ENCODE data around the gene S100A5.
"Not testable (repeated sequence)": the region's sequence is repeated elsewhere in the genome, so short reads cannot be mapped to it uniquely, and the experiment has no call there.

The S100A5 gene

DNA sequence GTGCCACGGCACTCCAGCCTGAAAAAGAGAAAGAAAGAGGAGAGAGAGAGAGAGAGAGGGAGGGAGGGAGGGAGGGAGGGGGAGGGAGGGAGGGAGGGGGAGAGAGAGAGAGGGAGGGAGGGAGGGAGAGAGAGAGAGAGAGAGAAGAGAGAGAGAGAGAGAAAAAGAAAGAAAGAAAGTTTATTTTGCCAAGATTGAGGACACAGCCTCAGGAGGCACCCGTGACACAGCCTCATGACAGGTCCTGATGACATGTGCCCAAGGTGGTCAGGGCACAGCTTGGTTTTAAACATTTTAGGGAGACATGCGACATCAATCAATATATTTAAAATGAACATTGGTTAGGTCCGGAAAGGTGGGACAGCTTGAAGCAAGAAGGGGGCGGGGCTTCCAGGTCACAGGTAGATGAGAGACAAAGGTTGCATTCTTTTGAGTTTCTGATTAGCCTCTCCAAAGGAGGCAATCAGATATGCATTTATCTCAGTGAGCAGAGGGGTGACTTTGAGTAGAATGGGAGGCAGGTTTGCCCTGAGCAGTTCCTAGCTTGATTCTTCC is 20.5 kb downstream of the S100A5 start:
- H3K27ac ChIP-seq, H3K4me3 ChIP-seq: not testable (repeated sequence)

DNA sequence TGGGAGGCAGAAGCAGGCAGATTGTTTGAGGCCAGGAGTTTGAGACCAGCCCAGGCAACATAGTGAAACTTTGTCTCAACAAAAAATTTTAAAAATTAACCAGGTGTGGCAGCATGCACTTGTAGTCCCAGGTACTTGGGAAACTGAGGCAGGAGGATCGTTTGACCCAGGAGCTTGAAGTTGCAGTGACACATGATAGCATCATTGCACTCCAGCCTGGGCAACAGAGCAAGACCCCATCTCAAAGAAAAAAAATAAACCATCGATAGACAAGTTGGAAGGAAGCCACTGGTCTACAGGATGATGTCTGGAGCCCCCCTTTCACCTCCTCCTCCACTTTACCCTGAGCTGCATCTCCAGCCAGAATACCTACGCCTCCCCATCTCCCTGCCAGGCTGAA is 21.5 kb downstream of the S100A5 start:
- Histone ChIP-seq H3K27ac (no peak overlapping the region), H3K4me3 (no peak overlapping the region)

DNA sequence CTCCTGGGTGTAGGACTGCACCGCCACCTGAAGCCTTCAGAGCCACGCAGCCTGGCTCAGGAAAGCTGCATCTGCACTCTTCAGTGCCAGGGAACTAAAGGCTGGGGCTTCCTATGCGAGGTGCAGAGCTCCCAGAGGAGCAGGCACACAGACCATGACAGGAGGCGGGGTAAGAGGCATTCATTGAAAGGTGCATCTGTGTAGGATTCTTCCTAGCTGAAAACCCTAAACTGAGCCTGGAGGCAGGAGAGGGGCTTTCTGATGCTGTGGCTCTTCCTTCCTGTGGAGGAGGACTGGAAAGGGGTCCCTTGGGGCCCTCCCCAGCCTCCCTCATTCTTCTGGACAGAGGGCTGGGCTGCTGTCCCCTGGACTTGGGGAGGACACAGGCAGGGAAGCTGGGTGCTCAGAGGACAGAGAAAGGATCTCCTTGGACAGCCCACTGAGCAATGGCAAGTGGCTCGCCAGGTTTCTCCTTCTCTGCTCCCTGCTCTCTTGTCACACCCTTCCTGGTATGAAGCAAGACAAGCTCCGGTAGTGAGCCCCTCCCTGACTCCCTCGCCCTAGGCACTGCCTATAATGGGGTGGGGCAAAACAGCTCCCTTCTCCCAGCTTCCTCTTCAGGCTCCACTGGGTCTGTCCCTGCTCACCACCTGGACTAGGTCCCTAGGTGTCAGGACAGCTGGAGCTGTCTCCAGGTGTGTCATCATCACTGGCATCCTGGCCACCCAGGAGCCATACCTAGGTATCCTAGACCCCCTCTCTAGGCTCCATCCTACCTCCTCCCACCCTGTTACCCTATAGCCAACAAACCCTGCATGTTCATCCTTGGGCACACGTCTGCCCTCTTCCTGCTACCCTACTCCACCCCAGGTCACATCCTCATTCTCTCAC is 25.0 kb downstream of the S100A5 start:
- Histone ChIP-seq H3K4me3 (no peak overlapping the region), H3K27ac (peak overlapping the region in 19 of 21 experiments; percentile 10 to 85 (median 73))

DNA sequence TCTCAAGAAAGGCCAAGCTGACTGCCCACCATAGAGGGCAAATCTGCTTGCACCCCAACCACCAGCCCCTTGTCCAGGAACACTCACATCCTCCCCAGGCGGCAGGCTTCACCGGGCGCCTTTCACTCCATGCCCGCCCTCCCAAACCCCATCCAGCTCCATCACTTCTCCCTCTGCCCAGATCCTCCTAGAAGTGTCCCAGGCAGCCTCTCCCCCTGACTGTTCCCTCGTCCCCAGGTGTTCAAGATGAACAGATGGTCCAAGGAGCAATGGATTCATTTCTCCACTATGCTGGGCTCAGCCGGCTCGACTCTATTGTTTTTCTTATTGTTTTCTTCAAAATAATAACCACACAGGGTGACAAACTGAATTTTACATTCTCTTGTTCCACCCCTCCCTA is 27.1 kb downstream of the S100A5 start:
- Histone ChIP-seq H3K4me3 (no peak overlapping the region), H3K27ac (no peak overlapping the region)

DNA sequence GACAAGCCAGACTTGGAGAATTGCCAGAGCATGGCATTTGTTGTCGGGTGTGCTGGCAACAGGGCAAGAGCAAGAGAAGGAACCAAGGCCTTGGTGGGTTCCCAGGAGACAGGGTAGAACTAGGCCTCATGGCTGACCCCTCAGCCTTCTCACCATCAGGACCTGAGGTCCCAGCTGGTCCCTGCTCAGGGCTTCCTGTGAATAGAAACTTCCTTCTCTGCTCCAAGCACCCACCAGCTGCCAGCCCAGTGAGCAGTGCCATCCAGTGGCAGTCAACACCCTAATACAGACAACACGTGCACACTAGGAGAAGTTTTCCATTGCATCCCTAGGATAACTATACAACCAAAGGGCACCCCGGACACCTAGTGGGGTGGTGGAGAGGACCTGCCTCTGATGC is 27.7 kb downstream of the S100A5 start:
- no peak overlapping the region for H3K27ac ChIP-seq
- no peak overlapping the region for H3K4me3 ChIP-seq

DNA sequence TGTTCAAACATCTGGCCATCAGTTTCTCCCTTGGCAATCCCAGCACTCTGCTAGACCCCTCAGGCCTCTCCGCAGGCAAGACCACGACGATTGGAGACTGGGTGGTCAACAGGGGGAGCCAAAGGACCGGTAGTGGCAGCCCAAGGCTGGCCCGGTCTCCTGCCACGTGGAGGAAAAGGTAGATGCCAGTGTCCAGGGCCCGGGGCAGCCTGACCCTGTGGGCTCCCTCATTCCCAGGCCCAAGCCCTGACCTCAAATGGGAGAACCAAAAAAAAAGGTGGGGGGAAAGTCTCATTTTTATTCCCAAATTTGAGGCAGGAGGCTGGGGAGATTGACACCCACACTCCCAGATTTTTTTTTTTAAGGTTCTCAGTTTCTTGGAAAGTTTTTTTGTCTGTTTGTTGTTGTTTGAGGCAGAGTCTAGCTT is 29.7 kb downstream of the S100A5 start:
- Histone ChIP-seq H3K27ac (peak overlapping the region in 2 of 21 experiments; percentile 3 to 34), H3K4me3 (no peak overlapping the region)

DNA sequence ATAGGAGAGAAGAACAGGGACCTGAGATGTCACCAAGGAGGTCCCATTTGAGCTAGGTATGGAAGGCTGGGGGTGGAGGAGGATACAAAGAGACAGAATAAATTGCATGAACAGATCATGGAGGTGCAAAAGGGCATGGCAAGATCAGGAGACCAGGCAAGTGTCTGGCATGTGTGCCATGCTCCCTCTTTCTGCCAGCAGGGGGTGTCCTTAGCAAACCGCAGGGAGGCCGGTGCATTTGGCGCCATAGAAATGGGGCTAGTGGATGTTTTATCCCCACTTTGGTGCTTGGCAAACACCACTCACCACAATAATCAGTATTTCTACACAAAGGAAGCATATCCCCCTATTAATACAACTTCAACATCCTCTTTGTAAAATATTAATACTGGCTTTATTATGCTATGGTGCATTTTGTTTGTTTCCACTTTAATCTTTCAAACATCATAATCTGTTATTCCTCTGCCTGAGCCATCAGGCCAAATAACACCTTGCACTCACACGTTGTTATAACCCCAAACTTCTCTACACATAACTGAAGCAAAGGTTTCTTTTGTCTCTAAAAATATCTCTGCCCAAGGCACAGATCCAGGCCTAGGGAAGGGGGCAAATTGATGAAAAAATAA is 30.9 kb downstream of the S100A5 start:
- Histone ChIP-seq H3K4me3 (no peak overlapping the region), H3K27ac (no peak overlapping the region)

DNA sequence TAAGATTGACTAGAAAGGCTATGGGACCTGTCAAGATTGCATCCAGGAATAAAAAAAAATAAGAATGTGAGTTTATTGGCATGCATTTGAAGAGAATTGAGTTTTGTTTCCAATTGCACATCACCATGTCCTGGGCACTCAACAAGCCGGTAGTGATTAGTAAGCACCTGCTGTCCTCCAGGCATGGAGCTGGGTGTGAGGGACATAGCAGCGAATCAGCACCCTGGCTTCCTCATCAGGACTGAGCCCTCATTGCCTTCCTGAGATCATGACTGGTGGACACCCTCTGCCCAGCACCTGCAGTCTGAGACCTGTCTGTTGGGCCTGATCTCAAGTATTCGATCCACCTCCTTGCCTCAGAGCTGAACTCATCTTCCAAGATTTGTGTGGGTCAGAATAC is 31.7 kb downstream of the S100A5 start:
- Histone ChIP-seq H3K4me3 (no peak overlapping the region), H3K27ac (no peak overlapping the region)

DNA sequence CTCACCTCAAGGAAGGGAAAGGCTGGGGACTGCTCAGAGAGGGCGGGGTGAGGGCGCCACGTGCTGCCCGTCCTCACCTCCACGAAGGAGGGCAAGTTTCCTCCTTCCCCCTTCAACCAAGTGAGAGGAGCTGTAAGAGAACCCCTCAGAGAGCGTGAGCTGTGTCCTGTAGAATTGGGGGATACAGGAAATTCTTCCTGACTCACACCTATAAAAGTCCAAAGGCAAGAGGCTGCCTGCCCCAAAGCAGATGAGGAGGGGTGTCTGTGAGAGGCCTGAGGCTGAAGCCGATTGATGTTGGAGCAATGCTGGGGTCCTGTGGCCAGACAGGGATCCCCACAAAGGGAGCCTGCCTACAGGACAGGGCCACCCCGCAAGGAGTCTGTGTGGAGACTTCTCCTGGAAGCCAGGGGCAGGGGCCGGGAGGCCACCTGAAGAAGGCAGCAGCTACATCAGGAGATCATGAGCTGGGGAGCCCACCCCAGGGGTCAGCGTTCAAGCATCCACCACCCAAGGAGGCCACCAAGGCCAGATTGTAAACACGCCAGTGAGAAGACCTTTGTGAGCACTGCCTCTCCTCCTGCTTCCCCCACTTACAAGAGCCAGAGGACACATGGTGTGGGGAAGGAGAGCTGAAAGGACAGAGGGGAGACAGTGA is 32.7 kb downstream of the S100A5 start:
- H3K27ac ChIP-seq: peak overlapping the region in 9 of 21 experiments; percentile 7 to 78 (median 52)

DNA sequence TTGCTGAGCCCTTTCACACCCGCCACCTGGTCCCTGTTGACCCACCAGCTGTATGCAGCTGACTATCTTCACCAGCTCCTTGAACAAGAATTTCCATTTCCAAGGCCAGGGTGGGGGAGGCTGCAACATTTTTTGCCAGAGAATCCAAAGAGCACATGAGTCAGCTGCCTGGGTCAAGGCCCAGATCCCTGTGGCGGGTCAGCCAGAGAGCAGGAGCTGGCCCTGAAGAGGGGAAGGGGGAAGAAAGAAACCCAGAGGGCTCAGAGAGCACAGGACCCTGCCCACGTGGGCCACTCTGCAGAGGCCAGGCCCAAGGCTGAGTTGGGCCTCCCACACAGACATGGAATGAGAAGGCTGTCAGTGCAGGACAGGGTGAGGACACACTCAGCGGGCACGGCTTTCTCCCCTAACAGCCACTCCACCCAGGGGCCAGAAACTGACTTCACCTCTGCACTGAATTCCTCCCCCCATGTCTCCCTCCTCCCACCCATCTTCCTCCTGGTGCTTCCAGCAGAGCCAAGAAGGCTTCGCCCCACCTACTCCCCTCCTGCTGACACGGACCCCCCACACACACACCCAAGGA is 33.8 kb downstream of the S100A5 start:
- Histone ChIP-seq H3K4me3 (no peak overlapping the region), H3K27ac (peak overlapping the region in 18 of 21 experiments; percentile 0 to 78 (median 40))

More for the DNA sequence above, 32.7 kb downstream of the S100A5 start:
- no peak overlapping the region for H3K4me3 ChIP-seq

DNA sequence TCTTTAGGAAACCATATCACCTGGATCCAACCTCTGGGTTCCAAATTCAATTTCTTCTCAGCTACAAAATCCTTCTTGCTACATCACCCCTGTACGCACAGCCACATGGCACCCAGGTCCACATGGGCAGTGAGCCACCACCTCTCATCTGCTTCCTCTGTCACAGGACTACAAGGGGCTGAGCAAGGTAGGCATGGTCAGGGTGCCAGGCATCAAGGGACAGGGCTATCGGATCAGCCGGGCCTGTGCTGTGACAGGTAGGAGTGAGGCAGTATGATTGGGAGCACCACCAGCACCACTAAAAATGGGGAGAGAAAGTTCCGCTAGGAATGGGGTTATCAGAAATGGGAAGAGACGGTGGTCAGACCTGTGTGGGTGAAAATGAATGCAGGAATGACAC is 34.3 kb downstream of the S100A5 start:
- no peak overlapping the region for H3K4me3 ChIP-seq
- peak overlapping the region in 8 of 21 experiments; percentile 6 to 78 (median 44) for H3K27ac ChIP-seq

DNA sequence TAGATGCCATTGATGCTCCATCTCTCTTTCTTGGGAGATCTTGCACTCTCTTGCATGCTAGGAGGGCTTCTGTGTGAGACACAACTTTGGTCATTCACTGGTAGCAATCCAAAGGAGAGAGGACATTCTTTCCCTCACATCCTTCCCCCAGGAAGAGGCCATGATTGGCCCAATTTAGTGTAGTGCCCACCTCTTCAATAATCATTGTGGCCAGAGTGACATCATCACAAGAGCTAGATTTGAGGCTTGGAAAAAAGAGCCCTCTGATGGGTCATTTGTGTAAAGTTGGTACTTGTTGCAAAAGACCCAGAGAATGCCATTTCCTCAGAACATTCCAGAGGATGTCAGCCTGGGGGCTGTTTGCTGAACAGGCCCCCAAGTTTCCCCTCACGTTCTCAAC is 35.2 kb downstream of the S100A5 start:
- Histone ChIP-seq H3K27ac (no peak overlapping the region), H3K4me3 (no peak overlapping the region)

DNA sequence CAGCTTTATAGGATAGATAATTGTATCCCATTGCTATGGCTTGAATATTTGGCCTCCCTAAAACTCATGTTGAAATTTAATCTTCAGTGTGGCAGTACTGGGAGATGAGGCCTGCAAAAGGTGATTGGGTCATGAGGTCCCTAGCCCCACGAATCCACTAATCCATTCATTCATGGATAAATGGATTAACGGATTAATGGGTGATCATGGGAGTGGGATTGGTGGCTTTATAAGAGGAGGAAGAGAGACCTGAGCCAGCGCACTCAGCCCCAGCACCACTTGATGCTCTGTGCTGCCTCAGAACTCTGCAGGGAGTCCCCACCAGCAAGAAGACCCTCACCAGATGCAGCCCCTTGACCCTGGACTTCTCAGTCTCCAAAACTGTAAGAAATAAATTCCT is 37.0 kb downstream of the S100A5 start:
- no peak overlapping the region for H3K4me3 ChIP-seq
- H3K27ac ChIP-seq: no peak overlapping the region

DNA sequence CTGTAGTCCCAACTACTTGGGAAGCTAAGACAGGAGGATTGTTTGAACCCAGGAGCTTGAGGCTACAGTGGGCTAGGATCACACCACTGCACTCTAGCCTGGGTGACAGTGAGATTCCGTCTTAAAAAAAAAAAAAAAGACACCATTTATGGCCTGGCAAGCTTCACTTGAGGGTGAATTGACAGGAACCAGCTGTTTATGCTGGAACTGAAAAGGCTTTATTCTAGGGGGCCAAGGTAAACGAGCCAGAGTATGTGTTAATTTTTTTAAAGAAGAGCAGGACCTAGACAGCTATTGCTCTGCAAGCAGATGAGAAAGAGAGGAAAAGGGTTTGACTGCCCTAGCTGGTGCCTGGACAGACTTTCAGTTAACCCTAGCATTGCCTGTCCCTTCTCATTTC is 42.0 kb downstream of the S100A5 start:
- H3K4me3 ChIP-seq: no peak overlapping the region

DNA sequence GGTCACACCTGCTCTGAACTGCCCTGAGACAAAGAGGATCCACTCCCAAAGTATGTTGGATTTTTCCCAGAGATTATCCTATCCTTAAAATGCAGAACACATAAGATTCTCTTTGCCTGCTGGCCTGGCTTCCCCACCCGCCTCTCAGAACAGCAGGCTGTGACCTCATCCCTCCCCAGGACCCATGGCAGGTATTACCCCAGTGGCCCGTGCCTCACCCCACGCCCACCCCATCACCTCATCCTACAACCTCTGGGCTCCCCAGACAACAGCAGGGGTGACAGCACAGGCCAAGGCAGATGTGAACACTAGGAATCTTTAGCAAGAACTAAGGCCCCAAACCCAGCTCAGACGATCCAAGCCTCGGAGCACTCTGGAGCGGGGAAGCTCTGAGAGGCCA is 45.2 kb downstream of the S100A5 start:
- H3K4me3 ChIP-seq: no peak overlapping the region
- H3K27ac ChIP-seq: peak overlapping the region in 1 of 21 experiments; percentile 17

More for the DNA sequence above, 42.0 kb downstream of the S100A5 start:
- no peak overlapping the region for H3K27ac ChIP-seq

DNA sequence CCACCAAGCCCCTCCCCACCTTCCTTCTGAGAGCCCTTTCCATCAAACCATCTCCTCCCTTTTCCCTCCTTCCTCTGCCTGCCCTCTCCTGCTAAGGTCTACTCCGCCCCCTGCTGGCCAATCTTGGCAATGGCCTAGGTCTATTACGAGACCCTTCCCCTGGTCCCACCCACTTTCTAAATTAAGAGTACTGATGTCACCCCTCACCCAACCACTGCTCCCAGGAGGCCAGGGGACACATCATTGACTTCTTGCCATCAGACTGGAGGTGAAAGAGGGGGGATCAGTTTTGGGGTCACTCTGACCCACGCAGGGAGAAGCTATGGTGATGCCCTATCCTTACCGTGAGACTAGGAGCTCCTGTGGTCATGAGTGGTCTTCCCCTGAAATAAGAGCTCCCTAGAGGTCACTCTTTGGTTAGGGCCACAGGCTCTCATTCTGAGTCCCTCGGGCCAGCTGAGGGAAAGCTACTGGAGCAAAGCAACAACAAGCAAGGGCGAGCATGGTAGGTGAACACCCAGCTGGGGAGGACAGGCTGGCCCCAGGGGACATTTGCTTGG is 45.7 kb downstream of the S100A5 start:
- H3K4me3 ChIP-seq: no peak overlapping the region
- H3K27ac ChIP-seq: peak overlapping the region in 1 of 21 experiments; percentile 17

DNA sequence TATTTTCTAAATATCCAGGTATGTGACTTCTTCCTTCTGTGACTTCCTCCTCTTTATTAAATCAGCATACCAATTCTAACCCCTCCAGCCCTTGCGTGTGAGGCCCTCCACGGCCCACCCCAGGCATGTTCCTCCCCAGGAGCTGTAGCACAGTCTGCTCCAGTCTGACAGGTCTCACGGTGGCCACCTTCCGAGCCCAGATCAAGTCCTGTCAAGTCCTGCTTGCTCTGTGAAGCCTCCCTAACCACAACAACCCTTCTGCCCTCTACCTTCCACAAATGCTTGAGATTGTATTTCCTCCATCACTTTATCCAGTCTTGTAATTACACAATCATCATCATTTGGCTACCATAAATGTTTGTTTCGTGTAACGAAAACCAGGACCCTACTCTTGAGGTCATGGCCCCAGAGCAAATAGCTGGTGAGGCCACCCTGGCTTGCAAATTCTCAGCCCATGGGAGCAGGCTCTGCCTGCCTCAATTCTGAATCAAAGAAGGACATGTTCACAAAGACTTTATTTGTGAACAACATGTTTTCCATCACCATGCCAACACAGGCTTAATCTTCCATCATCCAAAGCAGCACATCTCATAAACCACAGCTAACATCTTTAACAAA is 47.3 kb downstream of the S100A5 start:
- H3K27ac ChIP-seq: peak overlapping the region in 11 of 21 experiments; percentile 7 to 86 (median 27)

DNA sequence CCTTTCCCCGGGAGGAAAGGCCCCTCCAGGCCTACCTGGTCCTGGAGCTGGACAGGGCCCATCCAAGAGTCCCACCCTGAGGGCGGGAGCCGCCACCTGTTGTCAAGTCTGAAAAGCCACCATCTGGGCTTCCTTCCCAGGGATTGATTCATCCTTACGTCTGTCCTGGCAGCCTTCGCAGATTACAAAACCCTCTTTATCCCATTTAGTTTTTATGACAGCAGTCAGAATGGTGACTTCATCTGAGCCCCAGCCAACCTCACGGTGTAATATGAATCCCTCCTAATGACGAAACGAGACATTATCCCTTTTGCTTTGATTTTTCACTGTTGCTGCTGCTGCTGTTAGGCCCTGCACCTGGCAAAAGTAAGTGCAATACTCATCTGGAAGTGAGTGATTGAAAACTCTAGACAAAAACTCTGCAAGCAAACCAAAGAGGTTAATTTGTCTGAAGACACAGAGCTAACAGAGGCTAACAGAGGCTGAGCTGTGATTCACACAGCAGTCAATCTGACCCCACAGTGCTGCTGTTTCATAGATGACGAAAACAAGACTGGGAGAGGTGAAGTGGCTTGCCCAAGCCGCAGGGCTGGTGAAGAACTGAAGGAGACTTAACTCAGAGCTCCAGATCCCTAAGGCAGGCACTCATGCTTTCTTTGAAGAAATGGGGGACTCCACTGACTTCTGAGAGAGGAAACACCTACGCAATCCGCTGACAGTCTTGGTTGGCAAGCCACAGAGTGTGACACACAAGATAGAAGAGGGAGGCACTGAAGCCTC is 50.3 kb downstream of the S100A5 start:
- H3K27ac ChIP-seq: peak overlapping the region in 20 of 21 experiments; percentile 20 to 91 (median 72)
- no peak overlapping the region for H3K4me3 ChIP-seq

More for the DNA sequence above, 47.3 kb downstream of the S100A5 start:
- no peak overlapping the region for H3K4me3 ChIP-seq
